ENCODE results near the gene ELOVL2.
A peak's percentile ranks its signal among the peaks of the same experiment; 100 is the strongest.
"Not testable (repeated sequence)": the region's sequence is repeated elsewhere in the genome, so short reads cannot be mapped to it uniquely, and the experiment has no call there.

Gene ELOVL2

DNA sequence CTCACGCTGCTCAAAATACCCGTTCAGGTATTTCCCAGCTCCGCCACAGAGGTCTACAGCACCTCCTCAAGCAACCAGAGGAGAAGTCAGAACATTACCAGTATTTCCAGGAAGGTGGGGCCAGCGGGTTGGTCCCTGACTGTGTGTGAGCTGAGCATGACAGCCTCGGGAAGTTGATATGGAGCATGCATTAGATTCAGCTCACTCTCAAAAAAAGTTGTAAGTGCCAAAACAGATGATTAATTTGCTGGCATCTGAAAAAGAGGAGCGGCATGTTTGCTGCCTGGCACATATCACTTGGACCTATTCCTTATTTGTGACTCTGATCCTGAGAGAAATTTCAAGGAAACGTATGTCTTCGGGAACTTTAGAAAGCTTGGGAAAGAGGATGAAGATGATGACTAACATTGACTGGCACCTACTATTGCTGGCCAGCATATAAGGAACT is 32.3 kb downstream of the ELOVL2 start:
- DNase-seq (ENCODE audit: low spot score): peak; percentile 11

DNA sequence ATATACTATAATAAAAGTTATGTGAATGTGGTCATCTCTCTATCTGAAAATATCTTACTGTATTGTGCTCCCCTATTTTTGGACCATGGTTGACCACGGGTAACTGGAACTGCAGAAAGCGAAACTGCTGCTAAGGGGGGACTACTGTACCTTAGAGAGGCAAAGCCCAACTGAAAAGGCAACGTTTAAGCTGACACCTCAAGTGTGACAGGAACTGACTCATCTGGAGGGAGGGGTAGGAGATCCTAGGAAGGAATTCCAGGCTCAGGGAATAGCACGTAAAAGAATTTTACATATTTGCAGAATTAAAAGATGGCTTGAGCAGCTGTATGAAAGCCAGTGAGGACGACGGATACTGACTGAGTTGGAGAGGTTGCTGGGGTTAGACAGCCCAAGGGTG is 34.8 kb downstream of the ELOVL2 start:
- DNase-seq (ENCODE audit: low spot score): peak; percentile 14
- TF ChIP-seq CTCF (IDR thresholded peaks at IDR 0.05; ENCODE audit: extremely low read depth, insufficient read depth, missing control alignments): no peak
- in situ Hi-C loops (cut with MboI; ENCODE audit: low pct_unique_long_range_greater_than_20kb, low sequenced_read_pairs, unreplicated experiment): no loop called here

More for the DNA sequence above, 32.3 kb downstream of the ELOVL2 start:
- in situ Hi-C loops (cut with MboI; ENCODE audit: low pct_unique_long_range_greater_than_20kb, low sequenced_read_pairs, unreplicated experiment): no loop called here
- no peak for TF ChIP-seq CTCF (IDR thresholded peaks at IDR 0.05; ENCODE audit: extremely low read depth, insufficient read depth, missing control alignments)

DNA sequence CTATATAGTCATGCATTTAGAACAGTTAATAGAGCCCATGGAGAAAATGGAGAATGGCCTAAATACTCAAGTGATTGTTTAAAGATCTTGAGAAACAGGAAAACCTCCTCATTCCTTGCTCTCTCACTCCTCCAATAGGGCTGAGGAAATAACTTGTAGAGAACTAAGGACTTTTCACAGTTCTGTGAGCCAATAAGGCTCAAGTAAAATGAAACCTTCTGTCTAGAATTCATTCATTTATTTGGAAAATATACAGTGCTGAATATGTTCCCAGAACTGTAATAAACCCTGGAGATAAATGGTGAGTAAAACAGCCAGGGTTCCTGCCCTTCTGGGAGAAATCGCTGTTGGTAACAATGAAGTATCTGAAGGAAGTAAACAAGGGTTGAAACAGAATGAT is 35.3 kb downstream of the ELOVL2 start:
- no peak for DNase-seq (ENCODE audit: low spot score)

DNA sequence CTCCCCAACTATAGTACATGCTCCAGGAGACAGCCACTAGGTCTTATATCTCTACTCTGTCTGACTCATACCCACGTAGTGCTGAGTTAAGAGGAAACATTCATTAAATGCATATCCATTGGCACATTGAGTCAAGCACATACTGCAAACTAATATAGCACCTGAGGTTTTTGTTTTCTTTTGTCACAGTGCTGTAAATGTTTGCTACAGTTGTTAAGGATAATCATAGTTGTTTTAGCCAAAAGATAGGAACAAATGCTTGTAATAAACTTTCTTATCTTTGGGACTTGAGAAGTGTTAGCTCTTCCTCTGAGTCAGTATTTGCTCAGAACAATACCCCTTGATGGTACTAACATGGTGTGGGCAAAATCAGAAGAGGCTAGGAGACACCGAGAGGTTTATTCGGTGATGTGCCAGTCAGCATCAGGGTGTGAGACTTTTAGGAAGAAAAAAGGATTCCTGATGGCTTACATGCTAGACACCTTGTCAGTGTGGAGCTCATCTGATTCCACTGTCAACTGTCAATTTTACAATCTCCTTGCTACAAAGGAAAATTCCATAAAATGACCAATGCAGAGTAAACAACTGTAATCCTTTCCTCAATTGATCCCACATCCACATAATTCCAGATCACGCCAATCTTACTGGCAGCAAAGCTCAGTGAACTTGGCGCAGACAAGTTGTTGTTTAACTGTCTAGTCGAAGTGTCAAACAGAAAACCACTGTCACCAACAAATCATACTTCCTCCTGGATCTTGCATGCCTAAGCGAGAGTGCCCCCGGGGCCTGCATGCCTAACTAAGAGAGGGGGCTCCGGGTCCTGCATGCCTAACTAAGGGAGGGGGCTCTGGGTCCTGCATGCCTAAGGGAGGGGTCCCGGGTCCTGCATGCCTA is 36.1 kb downstream of the ELOVL2 start:
- in situ Hi-C loops (cut with MboI; ENCODE audit: low pct_unique_long_range_greater_than_20kb, low sequenced_read_pairs, unreplicated experiment): no loop called here
- no peak for DNase-seq (ENCODE audit: low spot score)
- no peak for TF ChIP-seq CTCF (IDR thresholded peaks at IDR 0.05; ENCODE audit: extremely low read depth, insufficient read depth, missing control alignments)

More for the DNA sequence above, 35.3 kb downstream of the ELOVL2 start:
- TF ChIP-seq CTCF (IDR thresholded peaks at IDR 0.05; ENCODE audit: extremely low read depth, insufficient read depth, missing control alignments): no peak
- in situ Hi-C loops (cut with MboI; ENCODE audit: low pct_unique_long_range_greater_than_20kb, low sequenced_read_pairs, unreplicated experiment): no loop called here

DNA sequence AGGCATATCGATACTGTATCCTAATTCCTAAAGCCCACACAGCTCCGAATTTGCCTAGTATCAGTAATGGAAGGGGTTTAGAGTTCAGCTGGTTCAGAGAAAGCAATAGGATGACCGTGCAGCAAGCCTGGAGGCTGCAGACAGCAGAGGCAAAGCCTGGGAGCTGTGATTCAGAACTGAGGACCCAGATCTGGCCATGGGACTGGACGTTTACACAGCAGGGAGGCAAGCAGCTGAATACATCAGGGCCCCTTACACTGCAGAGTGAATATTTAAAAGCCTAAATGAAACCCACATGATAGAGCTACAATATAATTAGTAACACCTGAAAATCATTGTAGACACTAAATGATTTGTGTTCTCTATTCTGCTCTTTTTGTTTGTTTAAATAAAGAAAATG is 38.0 kb downstream of the ELOVL2 start:
- no peak for TF ChIP-seq CTCF (IDR thresholded peaks at IDR 0.05; ENCODE audit: extremely low read depth, insufficient read depth, missing control alignments)
- in situ Hi-C loops (cut with MboI; ENCODE audit: low pct_unique_long_range_greater_than_20kb, low sequenced_read_pairs, unreplicated experiment): no loop called here
- no peak for DNase-seq (ENCODE audit: low spot score)

GRCh38 chr6:11003297-11003696 is 40.8 kb downstream of the ELOVL2 start:
- in situ Hi-C loops (cut with MboI; ENCODE audit: low pct_unique_long_range_greater_than_20kb, low sequenced_read_pairs, unreplicated experiment); DNase-seq (ENCODE audit: low spot score): not testable (repeated sequence)

- no peak for DNase-seq (ENCODE audit: low spot score)
- no peak for TF ChIP-seq CTCF (IDR thresholded peaks at IDR 0.05; ENCODE audit: extremely low read depth, insufficient read depth, missing control alignments)
- in situ Hi-C loops (cut with MboI; ENCODE audit: low pct_unique_long_range_greater_than_20kb, low sequenced_read_pairs, unreplicated experiment): no loop called here
Measured at GRCh38 chr6:11002176-11002575, 41.9 kb downstream of the ELOVL2 start.
